ENCODE measurements around the gene SCFD1.

The SCFD1 gene

DNA sequence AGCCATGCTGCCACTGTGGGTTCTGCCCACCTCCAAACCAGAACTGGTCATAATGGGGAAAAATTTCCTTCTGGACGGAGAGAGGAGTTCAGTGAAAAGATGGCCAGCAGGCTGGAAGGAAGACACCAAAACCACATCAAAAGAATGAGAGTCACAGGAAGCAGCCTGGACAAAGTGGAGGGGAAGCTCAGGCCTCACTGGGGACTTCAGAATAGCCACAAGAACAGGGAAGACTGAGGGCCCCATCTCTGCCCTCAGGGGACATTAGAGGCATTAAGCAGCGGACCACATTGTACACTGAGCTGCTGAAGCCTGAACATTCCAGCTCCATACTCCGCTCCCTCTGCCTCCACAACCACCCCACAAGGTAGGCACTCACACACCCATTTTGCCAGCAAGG, 132.7 kb downstream of the SCFD1 start:
- DNase-seq: no peak

DNA sequence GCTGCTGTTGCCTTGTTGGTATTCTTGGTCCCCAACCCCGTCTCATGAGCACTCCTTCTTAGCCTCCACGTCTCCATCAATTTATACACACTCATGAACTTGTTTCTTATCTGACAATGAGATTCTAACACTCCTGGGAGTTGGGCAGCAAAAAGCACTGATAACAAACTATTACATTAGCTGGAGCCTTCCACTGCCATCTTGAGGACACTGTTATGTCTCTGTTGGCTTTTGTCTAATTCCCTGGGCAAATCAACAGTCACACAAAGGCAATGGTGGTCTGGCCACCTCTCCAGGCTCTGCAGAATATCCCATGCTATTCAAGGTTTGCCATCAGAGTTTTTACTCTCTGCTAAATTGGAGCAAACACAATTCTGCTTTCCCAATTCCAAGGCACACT, 134.5 kb downstream of the SCFD1 start:
- DNase-seq: no peak

DNA sequence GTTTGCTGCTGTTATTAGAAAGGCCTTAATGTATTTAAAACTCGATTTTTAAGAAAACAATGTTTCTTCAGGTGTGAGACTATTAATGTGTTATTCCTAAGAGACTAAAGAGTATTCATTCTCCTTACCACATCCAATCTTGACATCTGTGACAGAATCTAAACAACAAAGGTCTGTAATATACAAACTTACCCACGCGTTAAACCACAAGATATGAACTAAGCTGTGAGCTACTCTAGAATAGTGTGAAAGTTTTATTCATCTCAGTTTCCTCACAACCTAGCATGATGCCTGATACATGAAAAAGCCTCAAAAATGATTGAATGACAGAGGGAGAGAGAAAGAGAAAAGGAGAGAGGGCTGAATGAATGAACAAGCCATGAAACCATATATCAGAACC, 135.0 kb downstream of the SCFD1 start:
- no peak for DNase-seq

DNA sequence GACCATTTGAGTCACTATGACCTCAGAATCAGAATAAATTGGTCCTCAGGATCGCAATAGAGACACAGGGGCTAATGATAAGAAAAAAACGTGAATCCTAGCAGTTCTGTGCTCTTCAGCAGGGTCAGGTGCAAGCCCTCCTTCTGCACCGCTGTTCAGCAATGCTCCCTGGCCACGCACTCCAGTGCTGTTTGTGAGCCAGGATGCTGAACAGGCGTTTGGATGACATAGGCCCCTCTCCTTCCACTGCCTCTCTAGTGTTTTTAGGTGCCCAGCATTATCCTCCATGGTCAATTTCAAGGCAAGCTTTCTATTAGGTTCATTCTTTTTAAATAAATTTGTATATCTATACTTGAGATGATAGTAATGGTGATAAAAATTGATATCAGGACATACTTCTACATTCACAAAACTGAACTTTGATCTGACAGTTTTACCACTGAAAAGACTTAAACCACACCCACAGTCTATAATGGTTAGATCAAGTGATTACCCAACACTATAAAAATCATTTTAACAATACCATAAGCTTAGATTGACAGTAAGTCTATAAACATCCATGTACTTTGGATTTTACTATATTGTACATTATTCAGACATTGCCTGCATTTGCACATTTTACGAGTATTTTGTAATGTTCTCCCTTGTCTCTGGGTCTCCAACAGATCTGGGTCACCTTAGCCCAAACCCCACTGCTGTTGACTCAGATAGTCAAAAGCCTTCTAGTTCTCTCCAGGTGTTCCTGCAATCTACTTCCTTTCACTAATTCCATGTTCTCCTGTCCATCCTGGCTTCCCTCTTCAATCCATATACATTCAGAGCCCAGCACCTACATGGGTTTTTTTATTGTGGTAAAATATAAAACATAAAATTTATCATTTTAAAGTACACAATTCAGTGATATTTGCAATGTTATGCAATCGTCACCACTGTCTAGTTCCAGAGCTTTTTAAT, 137.3 kb downstream of the SCFD1 start:
- DNase-seq: no peak

DNA sequence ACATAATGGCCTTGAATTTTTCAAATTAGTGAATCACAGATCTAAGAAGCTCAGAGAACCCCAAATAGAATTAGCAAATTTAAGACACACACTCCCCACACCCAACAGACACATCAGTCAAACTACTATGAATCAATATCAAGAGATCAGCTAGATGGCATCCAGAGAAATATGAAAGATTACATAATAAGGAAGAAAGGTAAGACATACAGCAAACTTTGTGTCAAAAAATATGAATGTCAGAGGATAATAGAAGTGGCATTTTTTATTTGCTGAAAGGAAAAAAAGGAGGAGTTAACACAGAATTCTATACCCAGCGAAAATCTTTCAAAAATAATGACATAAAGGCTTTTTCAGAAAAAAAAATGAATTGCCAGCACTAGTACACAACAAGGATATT, 141.8 kb downstream of the SCFD1 start:
- no peak for DNase-seq

DNA sequence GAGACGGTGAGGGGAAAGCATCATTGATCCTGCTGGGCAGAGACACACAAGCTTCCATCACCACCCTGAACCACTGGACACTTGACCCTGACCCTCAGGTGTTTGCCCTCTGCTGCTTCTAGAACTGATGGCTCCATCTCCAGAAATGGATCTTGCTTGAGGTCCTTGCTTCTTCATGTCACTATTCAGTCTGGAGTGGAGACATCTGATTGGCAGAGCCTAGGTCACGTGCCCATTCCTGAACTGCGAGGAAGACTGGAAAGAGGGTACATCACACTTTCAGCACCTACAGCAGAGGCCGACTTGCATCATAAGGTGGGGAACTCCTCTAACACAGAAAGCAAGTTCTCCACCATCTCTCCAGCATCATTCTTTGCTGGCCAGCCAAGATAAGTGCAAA, 145.5 kb downstream of the SCFD1 start:
- DNase-seq: no peak

DNA sequence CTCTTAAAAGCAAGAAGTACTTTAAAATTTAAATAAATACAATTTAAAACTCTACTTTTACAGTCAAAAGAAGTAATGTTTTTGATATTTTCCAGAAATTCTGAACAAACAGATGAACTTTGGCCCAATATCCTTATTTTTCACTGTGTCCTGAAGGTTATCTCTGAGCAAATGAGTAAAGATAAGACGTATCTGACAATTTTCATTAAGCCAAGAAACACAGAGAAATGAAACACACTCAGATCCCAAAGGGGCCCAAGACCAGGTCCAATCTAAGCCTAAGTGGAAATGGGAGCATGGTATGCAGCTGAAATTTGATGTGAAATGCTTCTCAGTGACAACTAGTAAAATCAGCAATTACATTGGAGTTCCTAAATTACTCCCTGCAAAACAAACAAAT, 146.7 kb downstream of the SCFD1 start:
- DNase-seq: no peak

DNA sequence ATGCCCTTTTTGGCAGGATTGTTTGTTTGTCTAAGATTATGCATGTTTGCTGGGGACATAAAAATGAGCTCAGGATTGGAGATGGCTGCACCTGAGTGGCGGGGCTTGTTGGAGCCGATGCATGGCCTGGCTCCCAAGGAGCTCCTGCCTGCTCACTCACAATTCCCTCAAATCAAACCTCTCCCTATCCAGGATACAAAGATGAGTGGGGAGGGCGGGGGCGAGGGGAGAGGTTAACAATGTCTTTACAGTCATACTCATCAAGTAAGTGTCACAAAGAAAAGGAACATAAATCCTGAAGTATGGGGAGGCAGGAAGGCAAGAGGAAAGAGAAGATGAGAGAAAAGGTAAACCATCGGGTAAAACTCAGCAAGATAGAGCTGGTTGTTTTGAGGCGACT, 148.3 kb downstream of the SCFD1 start:
- DNase-seq: peak in 1 of 58 donors; percentile 45

DNA sequence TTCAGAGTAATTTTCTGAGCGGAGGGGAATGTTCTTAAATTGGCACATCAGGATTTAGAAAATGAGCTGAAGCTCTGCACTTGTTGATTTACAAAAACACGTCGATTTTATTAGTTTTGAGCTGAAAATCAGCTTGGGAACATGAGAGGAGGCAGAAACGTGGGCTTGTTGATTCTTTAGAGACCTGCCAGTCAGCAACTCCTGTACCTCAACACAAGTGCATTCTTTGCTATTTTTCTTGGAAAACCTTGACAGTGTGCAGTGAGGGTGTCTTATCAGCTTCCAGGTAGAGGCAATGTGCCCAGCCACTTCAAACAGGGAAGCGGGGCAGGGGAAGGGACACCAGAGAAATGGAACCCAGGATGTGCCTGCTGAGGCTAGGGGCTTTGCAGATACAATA, 149.5 kb downstream of the SCFD1 start:
- DNase-seq: peak in 1 of 58 donors; percentile 10

DNA sequence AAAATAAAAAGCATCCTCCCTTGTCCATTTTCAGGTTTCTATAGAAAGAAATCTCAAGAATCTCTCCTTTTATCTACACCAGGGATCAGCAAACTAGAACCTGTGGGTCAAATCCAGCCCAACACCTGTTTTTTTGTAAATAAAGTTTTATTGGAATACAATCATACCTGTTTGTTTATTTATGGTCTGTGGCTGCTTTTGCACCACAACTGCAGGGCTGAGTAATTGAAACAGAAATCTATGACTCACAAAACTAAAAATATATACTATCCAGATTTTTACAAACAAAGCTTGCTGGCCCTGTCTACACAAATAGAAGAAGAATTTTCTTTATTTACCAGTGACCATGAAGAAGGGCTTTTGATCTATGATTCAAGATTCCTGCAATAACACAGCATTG, 157.1 kb downstream of the SCFD1 start:
- no peak for DNase-seq
